ENCODE results near the gene SLC8A1.
"Not testable (repeated sequence)": the region's sequence is repeated elsewhere in the genome, so short reads cannot be mapped to it uniquely, and the experiment has no call there.

Gene SLC8A1

GRCh38 chr2:40095000-40095399, 356.9 kb downstream of the SLC8A1 start:
- H3K9ac ChIP-seq (ENCODE audit: low read depth in 1 of 2, low read length in 2 of 2) = no peak overlapping the region
- no peak overlapping the region for H3K27ac ChIP-seq (ENCODE audit: low read depth, low read length)
- H3K4me1 ChIP-seq (ENCODE audit: control insufficient read depth in 1 of 2, insufficient read depth in 2 of 2, low read length in 2 of 2) = no peaks in the 10 kb centered on the region
- H3K9me3 ChIP-seq (ENCODE audit: control insufficient read depth in 1 of 2, low read length in 2 of 2) = no peaks in the 10 kb centered on the region
- no peak overlapping the region for H3K4me3 ChIP-seq (ENCODE audit: low read depth in 1 of 2, low read length in 2 of 2)
- H3K36me3 ChIP-seq (ENCODE audit: control insufficient read depth in 1 of 2, insufficient read depth in 2 of 2, low read length in 2 of 2) = no peaks in the 10 kb centered on the region
- no peaks in the 10 kb centered on the region for H3K27me3 ChIP-seq (ENCODE audit: control insufficient read depth in 1 of 2, insufficient read depth in 2 of 2, low read length in 2 of 2)

GRCh38 chr2:40094451-40094850, 357.4 kb downstream of the SLC8A1 start:
- H3K9me3 ChIP-seq (ENCODE audit: control insufficient read depth in 1 of 2, low read length in 2 of 2) = no peaks in the 10 kb centered on the region
- no peaks in the 10 kb centered on the region for H3K27me3 ChIP-seq (ENCODE audit: control insufficient read depth in 1 of 2, insufficient read depth in 2 of 2, low read length in 2 of 2)
- no peak overlapping the region for H3K4me3 ChIP-seq (ENCODE audit: low read depth in 1 of 2, low read length in 2 of 2)
- no peak overlapping the region for H3K9ac ChIP-seq (ENCODE audit: low read depth in 1 of 2, low read length in 2 of 2)
- no peak overlapping the region for H3K27ac ChIP-seq (ENCODE audit: low read depth, low read length)
- no peaks in the 10 kb centered on the region for H3K36me3 ChIP-seq (ENCODE audit: control insufficient read depth in 1 of 2, insufficient read depth in 2 of 2, low read length in 2 of 2)
- H3K4me1 ChIP-seq (ENCODE audit: control insufficient read depth in 1 of 2, insufficient read depth in 2 of 2, low read length in 2 of 2) = no peaks in the 10 kb centered on the region

GRCh38 chr2:40093021-40093675, 358.7 kb downstream of the SLC8A1 start:
- H3K4me1 ChIP-seq (ENCODE audit: control insufficient read depth in 1 of 2, insufficient read depth in 2 of 2, low read length in 2 of 2) = no peaks in the 10 kb centered on the region
- H3K27ac ChIP-seq (ENCODE audit: low read depth, low read length) = no peak overlapping the region
- H3K4me3 ChIP-seq (ENCODE audit: low read depth in 1 of 2, low read length in 2 of 2) = no peak overlapping the region
- H3K27me3 ChIP-seq (ENCODE audit: control insufficient read depth in 1 of 2, insufficient read depth in 2 of 2, low read length in 2 of 2) = no peaks in the 10 kb centered on the region
- H3K9ac ChIP-seq (ENCODE audit: low read depth in 1 of 2, low read length in 2 of 2) = no peak overlapping the region
- no peaks in the 10 kb centered on the region for H3K9me3 ChIP-seq (ENCODE audit: control insufficient read depth in 1 of 2, low read length in 2 of 2)
- H3K36me3 ChIP-seq (ENCODE audit: control insufficient read depth in 1 of 2, insufficient read depth in 2 of 2, low read length in 2 of 2) = no peaks in the 10 kb centered on the region

GRCh38 chr2:40090044-40090443, 361.8 kb downstream of the SLC8A1 start:
- no peak overlapping the region for H3K9ac ChIP-seq (ENCODE audit: low read depth in 1 of 2, low read length in 2 of 2)
- H3K4me1 ChIP-seq (ENCODE audit: control insufficient read depth in 1 of 2, insufficient read depth in 2 of 2, low read length in 2 of 2) = no peaks in the 10 kb centered on the region

GRCh38 chr2:40087927-40088326, 364.0 kb downstream of the SLC8A1 start:
- Histone ChIP-seq H3K27me3 (ENCODE audit: control insufficient read depth in 1 of 2, insufficient read depth in 2 of 2, low read length in 2 of 2) (no peaks in the 10 kb centered on the region), H3K9me3 (ENCODE audit: control insufficient read depth in 1 of 2, low read length in 2 of 2) (no peaks in the 10 kb centered on the region), H3K4me1 (ENCODE audit: control insufficient read depth in 1 of 2, insufficient read depth in 2 of 2, low read length in 2 of 2) (no peaks in the 10 kb centered on the region), H3K36me3 (ENCODE audit: control insufficient read depth in 1 of 2, insufficient read depth in 2 of 2, low read length in 2 of 2) (no peaks in the 10 kb centered on the region), H3K9ac (ENCODE audit: low read depth in 1 of 2, low read length in 2 of 2) (no peak overlapping the region), H3K27ac (ENCODE audit: low read depth, low read length) (no peak overlapping the region), H3K4me3 (ENCODE audit: low read depth in 1 of 2, low read length in 2 of 2) (no peak overlapping the region)

More at GRCh38 chr2:40090044-40090443, 361.8 kb downstream of the SLC8A1 start:
- Histone ChIP-seq H3K27ac (ENCODE audit: low read depth, low read length) (no peak overlapping the region), H3K9me3 (ENCODE audit: control insufficient read depth in 1 of 2, low read length in 2 of 2) (no peaks in the 10 kb centered on the region), H3K4me3 (ENCODE audit: low read depth in 1 of 2, low read length in 2 of 2) (no peak overlapping the region), H3K27me3 (ENCODE audit: control insufficient read depth in 1 of 2, insufficient read depth in 2 of 2, low read length in 2 of 2) (no peaks in the 10 kb centered on the region), H3K36me3 (ENCODE audit: control insufficient read depth in 1 of 2, insufficient read depth in 2 of 2, low read length in 2 of 2) (no peaks in the 10 kb centered on the region)

GRCh38 chr2:40087434-40087833, 364.5 kb downstream of the SLC8A1 start:
- Histone ChIP-seq H3K4me1 (ENCODE audit: control insufficient read depth in 1 of 2, insufficient read depth in 2 of 2, low read length in 2 of 2) (no peaks in the 10 kb centered on the region), H3K4me3 (ENCODE audit: low read depth in 1 of 2, low read length in 2 of 2) (no peak overlapping the region), H3K9me3 (ENCODE audit: control insufficient read depth in 1 of 2, low read length in 2 of 2) (no peaks in the 10 kb centered on the region), H3K36me3 (ENCODE audit: control insufficient read depth in 1 of 2, insufficient read depth in 2 of 2, low read length in 2 of 2) (no peaks in the 10 kb centered on the region), H3K9ac (ENCODE audit: low read depth in 1 of 2, low read length in 2 of 2) (no peak overlapping the region), H3K27me3 (ENCODE audit: control insufficient read depth in 1 of 2, insufficient read depth in 2 of 2, low read length in 2 of 2) (no peaks in the 10 kb centered on the region), H3K27ac (ENCODE audit: low read depth, low read length) (no peak overlapping the region)

- Histone ChIP-seq H3K9ac (ENCODE audit: low read depth in 1 of 2, low read length in 2 of 2) (no peak overlapping the region), H3K27ac (ENCODE audit: low read depth, low read length) (no peak overlapping the region), H3K4me3 (ENCODE audit: low read depth in 1 of 2, low read length in 2 of 2) (no peak overlapping the region), H3K27me3 (ENCODE audit: control insufficient read depth in 1 of 2, insufficient read depth in 2 of 2, low read length in 2 of 2) (no peaks in the 10 kb centered on the region), H3K9me3 (ENCODE audit: control insufficient read depth in 1 of 2, low read length in 2 of 2) (no peaks in the 10 kb centered on the region), H3K4me1 (ENCODE audit: control insufficient read depth in 1 of 2, insufficient read depth in 2 of 2, low read length in 2 of 2) (no peaks in the 10 kb centered on the region), H3K36me3 (ENCODE audit: control insufficient read depth in 1 of 2, insufficient read depth in 2 of 2, low read length in 2 of 2) (no peaks in the 10 kb centered on the region)
Observed at GRCh38 chr2:40085786-40086185, 366.1 kb downstream of the SLC8A1 start.

GRCh38 chr2:40073336-40073735, 378.6 kb downstream of the SLC8A1 start:
- not testable (repeated sequence) for H3K4me1 ChIP-seq (ENCODE audit: control insufficient read depth in 1 of 2, insufficient read depth in 2 of 2, low read length in 2 of 2); H3K9me3 ChIP-seq (ENCODE audit: control insufficient read depth in 1 of 2, low read length in 2 of 2); H3K36me3 ChIP-seq (ENCODE audit: control insufficient read depth in 1 of 2, insufficient read depth in 2 of 2, low read length in 2 of 2); H3K9ac ChIP-seq (ENCODE audit: low read depth in 1 of 2, low read length in 2 of 2); H3K4me3 ChIP-seq (ENCODE audit: low read depth in 1 of 2, low read length in 2 of 2); H3K27me3 ChIP-seq (ENCODE audit: control insufficient read depth in 1 of 2, insufficient read depth in 2 of 2, low read length in 2 of 2); H3K27ac ChIP-seq (ENCODE audit: low read depth, low read length)

GRCh38 chr2:40072442-40073232, 379.3 kb downstream of the SLC8A1 start:
- H3K4me3 ChIP-seq (ENCODE audit: low read depth in 1 of 2, low read length in 2 of 2) = no peak overlapping the region
- no peaks in the 10 kb centered on the region for H3K36me3 ChIP-seq (ENCODE audit: control insufficient read depth in 1 of 2, insufficient read depth in 2 of 2, low read length in 2 of 2)
- H3K27ac ChIP-seq (ENCODE audit: low read depth, low read length) = no peak overlapping the region
- no peaks in the 10 kb centered on the region for H3K9me3 ChIP-seq (ENCODE audit: control insufficient read depth in 1 of 2, low read length in 2 of 2)
- no peak overlapping the region for H3K9ac ChIP-seq (ENCODE audit: low read depth in 1 of 2, low read length in 2 of 2)
- H3K4me1 ChIP-seq (ENCODE audit: control insufficient read depth in 1 of 2, insufficient read depth in 2 of 2, low read length in 2 of 2) = no peaks in the 10 kb centered on the region
- no peaks in the 10 kb centered on the region for H3K27me3 ChIP-seq (ENCODE audit: control insufficient read depth in 1 of 2, insufficient read depth in 2 of 2, low read length in 2 of 2)

- H3K4me1 ChIP-seq (ENCODE audit: control insufficient read depth in 1 of 2, insufficient read depth in 2 of 2, low read length in 2 of 2) = no peaks in the 10 kb centered on the region
- H3K4me3 ChIP-seq (ENCODE audit: low read depth in 1 of 2, low read length in 2 of 2) = no peak overlapping the region
- H3K27ac ChIP-seq (ENCODE audit: low read depth, low read length) = no peak overlapping the region
- H3K27me3 ChIP-seq (ENCODE audit: control insufficient read depth in 1 of 2, insufficient read depth in 2 of 2, low read length in 2 of 2) = no peaks in the 10 kb centered on the region
- no peak overlapping the region for H3K9ac ChIP-seq (ENCODE audit: low read depth in 1 of 2, low read length in 2 of 2)
- H3K9me3 ChIP-seq (ENCODE audit: control insufficient read depth in 1 of 2, low read length in 2 of 2) = peaks cover 0 to 3% of the 10 kb centered on the region in 2 donors
- H3K36me3 ChIP-seq (ENCODE audit: control insufficient read depth in 1 of 2, insufficient read depth in 2 of 2, low read length in 2 of 2) = no peaks in the 10 kb centered on the region
Observed at GRCh38 chr2:40062381-40062780, 389.5 kb downstream of the SLC8A1 start.

Measured in duodenal mucosa (tissue), 2 donors.